ENCODE results near the gene RANBP10. TPM values are rescaled to one million over a fixed set of nuclear protein-coding genes. Genes with fewer than 3 reads are reported as not detected.

The RANBP10 gene
- total RNA-seq, 1 donor from 2014 or later, result 4.7 TPM

DNA sequence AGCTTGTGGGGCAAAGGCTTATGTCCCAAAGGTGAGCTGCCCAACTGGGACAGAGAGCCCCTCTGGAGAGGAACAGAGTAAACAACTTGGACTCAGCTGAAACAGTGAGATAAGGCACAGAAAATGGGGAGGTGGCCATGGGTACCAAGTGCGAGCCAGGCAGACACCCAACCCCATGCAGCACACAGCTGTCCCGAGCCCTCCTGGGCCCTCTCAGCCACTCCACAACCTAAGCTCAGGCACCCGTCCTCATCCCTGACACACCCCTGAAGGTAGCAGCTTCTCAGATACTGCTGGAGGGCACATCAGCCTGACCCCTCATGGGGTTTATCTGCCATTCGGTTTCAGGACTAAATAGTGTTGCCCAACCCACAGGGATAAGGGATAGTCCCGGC lies 82.5 kb downstream of the RANBP10 start:
- Histone ChIP-seq H3K27me3 (ENCODE audit: control insufficient read depth in 3 of 3, insufficient read depth in 3 of 3, low read length in 3 of 3) (no peaks in the 10 kb centered on the region), H3K9me3 (ENCODE audit: control insufficient read depth in 3 of 3, low read length in 3 of 3) (no peaks in the 10 kb centered on the region), H3K4me1 (ENCODE audit: control insufficient read depth in 3 of 3, insufficient read depth in 3 of 3, low read length in 3 of 3) (peaks cover 9 to 21% (median 9%) of the 10 kb centered on the region in 3 donors), H3K36me3 (ENCODE audit: control insufficient read depth in 3 of 3, insufficient read depth in 3 of 3, low read length in 3 of 3) (peaks cover 47 to 53% (median 49%) of the 10 kb centered on the region in 3 donors), H3K4me3 (ENCODE audit: low read length in 3 of 3) (no peak overlapping the region), H3K9ac (ENCODE audit: low read depth in 1 of 3, low read length in 3 of 3) (no peak overlapping the region), H3K27ac (ENCODE audit: low read depth, low read length) (no peak overlapping the region)

DNA sequence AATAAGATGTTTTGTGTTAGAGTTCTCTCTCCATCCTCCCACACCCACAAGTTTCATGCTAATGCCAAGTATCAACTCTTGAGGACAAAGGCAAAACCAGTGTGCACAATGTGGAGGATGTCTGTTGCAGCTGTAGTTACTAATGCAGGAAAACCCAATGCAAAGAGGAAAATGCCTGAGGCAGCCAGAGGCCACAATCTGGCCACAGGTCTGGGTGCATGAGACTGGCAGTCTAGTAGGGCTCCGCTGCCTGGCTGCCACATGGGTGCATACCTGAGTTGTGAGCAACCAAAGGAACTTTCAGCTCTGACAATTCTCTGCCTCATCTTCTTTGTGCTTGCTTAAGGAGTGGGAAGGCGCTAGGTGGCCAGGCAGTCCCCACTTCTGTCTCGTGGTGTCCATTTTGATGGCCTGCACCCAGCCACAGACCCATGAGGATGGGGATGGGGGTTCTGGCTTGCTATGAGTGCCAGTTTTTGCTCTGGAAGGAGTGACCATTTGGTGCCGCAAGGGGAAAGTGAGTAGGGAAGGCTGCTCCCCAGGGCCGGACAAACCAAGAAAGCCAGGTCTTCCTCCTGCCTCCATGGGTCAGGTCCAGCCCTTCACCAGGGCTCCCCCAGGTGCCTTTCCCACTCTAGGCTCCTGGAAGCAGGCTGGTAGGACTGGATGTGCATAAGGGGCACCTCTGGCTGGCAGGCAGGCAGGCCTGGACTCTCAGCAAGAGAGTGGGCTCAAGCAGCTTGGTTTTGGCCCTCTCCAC lies 83.0 kb downstream of the RANBP10 start:
- H3K36me3 ChIP-seq (ENCODE audit: control insufficient read depth in 3 of 3, insufficient read depth in 3 of 3, low read length in 3 of 3), result peaks cover 41 to 47% (median 43%) of the 10 kb centered on the region in 3 donors
- H3K4me3 ChIP-seq (ENCODE audit: low read length in 3 of 3), result no peak overlapping the region

DNA sequence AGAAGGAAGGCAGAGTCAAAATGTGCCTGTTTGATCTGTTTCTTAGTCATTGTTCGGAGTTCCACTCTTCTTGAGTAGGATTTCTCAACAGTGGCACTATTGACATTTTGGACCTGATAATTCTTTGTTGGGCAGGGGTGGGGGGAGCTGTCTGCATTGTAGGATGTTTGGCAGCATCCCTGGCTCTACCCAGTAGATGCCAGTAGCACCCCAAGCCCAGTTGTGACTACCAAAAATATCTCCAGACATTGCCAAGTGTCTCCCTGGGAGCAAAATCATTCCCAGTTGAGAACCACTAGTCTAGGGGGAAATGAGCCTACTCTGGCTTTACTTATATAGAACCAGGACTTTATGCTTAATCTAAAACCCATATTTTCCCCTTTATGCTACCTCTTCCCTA lies 86.1 kb downstream of the RANBP10 start:
- Histone ChIP-seq H3K9me3 (ENCODE audit: control insufficient read depth in 3 of 3, low read length in 3 of 3) (no peaks in the 10 kb centered on the region), H3K4me1 (ENCODE audit: control insufficient read depth in 3 of 3, insufficient read depth in 3 of 3, low read length in 3 of 3) (peaks cover 16 to 31% (median 19%) of the 10 kb centered on the region in 3 donors), H3K27me3 (ENCODE audit: control insufficient read depth in 3 of 3, insufficient read depth in 3 of 3, low read length in 3 of 3) (no peaks in the 10 kb centered on the region), H3K9ac (ENCODE audit: low read depth in 1 of 3, low read length in 3 of 3) (peak overlapping the region in 2 of 3 donors; percentile 82 to 95), H3K27ac (ENCODE audit: low read depth, low read length) (peak overlapping the region; percentile 88), H3K4me3 (ENCODE audit: low read length in 3 of 3) (peak overlapping the region; percentile 84 to 96 (median 91)), H3K36me3 (ENCODE audit: control insufficient read depth in 3 of 3, insufficient read depth in 3 of 3, low read length in 3 of 3) (peaks cover 16 to 19% (median 17%) of the 10 kb centered on the region in 3 donors)

More for the DNA sequence above, 83.0 kb downstream of the RANBP10 start:
- no peaks in the 10 kb centered on the region for H3K27me3 ChIP-seq (ENCODE audit: control insufficient read depth in 3 of 3, insufficient read depth in 3 of 3, low read length in 3 of 3)
- no peak overlapping the region for H3K9ac ChIP-seq (ENCODE audit: low read depth in 1 of 3, low read length in 3 of 3)
- H3K27ac ChIP-seq (ENCODE audit: low read depth, low read length), result no peak overlapping the region
- peaks cover 12 to 27% (median 14%) of the 10 kb centered on the region in 3 donors for H3K4me1 ChIP-seq (ENCODE audit: control insufficient read depth in 3 of 3, insufficient read depth in 3 of 3, low read length in 3 of 3)
- H3K9me3 ChIP-seq (ENCODE audit: control insufficient read depth in 3 of 3, low read length in 3 of 3), result no peaks in the 10 kb centered on the region

DNA sequence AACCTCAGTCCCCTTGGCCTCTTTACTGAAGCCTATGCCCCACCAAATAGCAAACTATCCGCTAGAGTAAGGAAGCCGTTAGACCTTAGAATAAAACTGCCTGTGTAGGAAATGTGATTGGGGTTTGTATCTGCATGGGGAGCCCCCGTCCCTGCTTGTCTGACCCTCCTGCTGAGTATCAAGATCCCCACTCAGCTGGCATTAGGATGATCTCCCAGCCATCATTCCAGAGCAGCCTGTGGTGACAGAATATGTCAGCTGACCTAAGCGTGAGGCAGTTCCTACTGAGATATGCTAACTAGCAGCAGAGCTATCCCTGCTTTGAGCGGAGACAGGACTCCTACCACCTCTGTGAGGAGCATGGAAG lies 86.6 kb downstream of the RANBP10 start:
- H3K4me1 ChIP-seq (ENCODE audit: control insufficient read depth in 3 of 3, insufficient read depth in 3 of 3, low read length in 3 of 3), result peaks cover 16 to 31% (median 19%) of the 10 kb centered on the region in 3 donors
- no peaks in the 10 kb centered on the region for H3K27me3 ChIP-seq (ENCODE audit: control insufficient read depth in 3 of 3, insufficient read depth in 3 of 3, low read length in 3 of 3)
- no peaks in the 10 kb centered on the region for H3K9me3 ChIP-seq (ENCODE audit: control insufficient read depth in 3 of 3, low read length in 3 of 3)
- peak overlapping the region; percentile 76 to 95 (median 82) for H3K9ac ChIP-seq (ENCODE audit: low read depth in 1 of 3, low read length in 3 of 3)
- H3K36me3 ChIP-seq (ENCODE audit: control insufficient read depth in 3 of 3, insufficient read depth in 3 of 3, low read length in 3 of 3), result peaks cover 11 to 14% (median 13%) of the 10 kb centered on the region in 3 donors
- peak overlapping the region; percentile 88 for H3K27ac ChIP-seq (ENCODE audit: low read depth, low read length)
- H3K4me3 ChIP-seq (ENCODE audit: low read length in 3 of 3), result peak overlapping the region; percentile 84 to 96 (median 91)

DNA sequence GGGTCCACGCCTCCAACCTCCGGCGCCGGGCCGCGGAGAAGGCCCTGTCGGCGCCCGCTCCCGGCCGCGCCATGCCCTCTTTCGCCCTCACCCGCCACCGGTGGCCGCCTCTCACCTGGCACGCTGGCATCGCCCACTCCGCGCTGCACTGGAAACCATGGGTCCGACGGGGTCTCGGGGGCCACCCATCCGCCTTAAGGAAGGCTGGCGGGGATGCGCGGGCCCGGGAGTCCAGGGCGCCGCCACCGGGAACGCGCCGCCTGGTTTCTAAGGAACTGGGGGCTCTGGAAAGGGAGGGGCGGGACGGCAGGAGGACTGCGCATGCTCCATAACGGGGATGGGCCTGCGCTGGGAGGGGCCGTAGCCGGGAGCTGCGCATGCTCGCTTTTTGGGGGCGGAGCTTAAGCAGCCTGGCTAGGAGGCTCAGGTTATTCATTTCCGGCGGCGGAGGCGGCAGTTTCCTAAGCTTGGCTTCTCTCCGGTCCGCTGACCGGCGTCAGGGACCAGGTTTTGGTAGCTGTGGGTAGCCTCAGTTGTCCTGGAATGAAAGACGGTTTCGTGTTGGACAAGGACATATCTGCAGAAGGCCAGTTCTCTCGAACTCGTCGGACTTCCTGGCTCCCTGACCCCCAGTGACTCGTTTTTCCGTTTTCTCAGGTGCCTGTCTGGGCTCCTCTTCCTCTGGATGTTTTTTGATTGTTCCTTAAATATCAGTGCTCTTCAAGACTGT lies 87.1 kb downstream of the RANBP10 start, which contains the start of gene GFOD2:
Gene GFOD2, minus strand, starts transcription at position 269 of the 730 bp plus-strand sequence. CDS start 33,601 bp downstream, outside the sequence.
- Histone ChIP-seq H3K36me3 (ENCODE audit: control insufficient read depth in 3 of 3, insufficient read depth in 3 of 3, low read length in 3 of 3) (peaks cover 8 to 9% (median 8%) of the 10 kb centered on the region in 3 donors), H3K4me1 (ENCODE audit: control insufficient read depth in 3 of 3, insufficient read depth in 3 of 3, low read length in 3 of 3) (peaks cover 16 to 31% (median 19%) of the 10 kb centered on the region in 3 donors), H3K4me3 (ENCODE audit: low read length in 3 of 3) (peak within 1 kb of the TSS; percentile 84 to 96 (median 91)), H3K27me3 (ENCODE audit: control insufficient read depth in 3 of 3, insufficient read depth in 3 of 3, low read length in 3 of 3) (no peaks in the 10 kb centered on the region), H3K9ac (ENCODE audit: low read depth in 1 of 3, low read length in 3 of 3) (peak within 1 kb of the TSS; percentile 82 to 95 (median 82)), H3K27ac (ENCODE audit: low read depth, low read length) (peak within 1 kb of the TSS; percentile 88), H3K9me3 (ENCODE audit: control insufficient read depth in 3 of 3, low read length in 3 of 3) (no peaks in the 10 kb centered on the region)

DNA sequence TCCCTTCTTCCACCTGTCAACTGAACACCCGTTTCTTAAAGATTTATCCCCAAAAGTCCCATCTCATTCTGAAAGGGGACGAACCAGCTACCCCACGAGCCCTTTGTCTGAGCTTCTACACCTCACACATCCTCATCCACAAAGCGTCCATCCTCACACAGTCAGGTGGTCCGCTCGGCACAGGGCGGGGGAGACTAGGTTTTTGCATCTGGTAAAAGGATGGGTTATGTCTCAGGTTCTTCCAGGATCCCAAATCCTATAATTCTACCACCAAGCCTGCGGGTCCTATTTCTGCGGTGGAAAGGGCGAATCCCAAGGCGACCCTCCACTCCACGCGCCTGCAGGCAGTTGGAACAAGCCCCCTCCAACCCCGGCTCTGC lies 87.7 kb downstream of the RANBP10 start:
- Histone ChIP-seq H3K9me3 (ENCODE audit: control insufficient read depth in 3 of 3, low read length in 3 of 3) (no peaks in the 10 kb centered on the region), H3K36me3 (ENCODE audit: control insufficient read depth in 3 of 3, insufficient read depth in 3 of 3, low read length in 3 of 3) (peaks cover 2 to 6% (median 4%) of the 10 kb centered on the region in 3 donors), H3K27ac (ENCODE audit: low read depth, low read length) (peak overlapping the region; percentile 88), H3K4me1 (ENCODE audit: control insufficient read depth in 3 of 3, insufficient read depth in 3 of 3, low read length in 3 of 3) (peaks cover 16 to 31% (median 19%) of the 10 kb centered on the region in 3 donors), H3K27me3 (ENCODE audit: control insufficient read depth in 3 of 3, insufficient read depth in 3 of 3, low read length in 3 of 3) (no peaks in the 10 kb centered on the region), H3K9ac (ENCODE audit: low read depth in 1 of 3, low read length in 3 of 3) (peak overlapping the region; percentile 82 to 95 (median 82)), H3K4me3 (ENCODE audit: low read length in 3 of 3) (peak overlapping the region; percentile 84 to 96 (median 91))

DNA sequence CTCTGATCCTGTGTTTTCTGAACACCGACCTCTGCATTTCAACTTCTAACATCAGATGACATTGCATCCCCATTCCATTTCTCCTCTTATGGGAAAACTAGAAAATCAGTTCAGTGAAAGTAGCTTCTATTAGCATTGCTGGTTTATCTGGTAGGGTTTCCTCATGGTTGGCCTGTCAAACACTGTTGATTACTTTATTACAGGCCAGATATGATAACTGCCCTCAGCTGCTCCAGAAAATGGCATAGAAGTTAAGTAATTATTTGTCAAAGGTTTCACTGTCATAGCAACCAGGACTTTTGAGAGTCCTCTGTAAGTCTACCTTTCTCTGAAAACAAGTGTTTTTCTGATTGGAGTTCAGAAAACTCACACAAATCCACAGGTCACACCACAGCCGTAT lies 90.3 kb downstream of the RANBP10 start:
- no peaks in the 10 kb centered on the region for H3K36me3 ChIP-seq (ENCODE audit: control insufficient read depth in 3 of 3, insufficient read depth in 3 of 3, low read length in 3 of 3)
- H3K27ac ChIP-seq (ENCODE audit: low read depth, low read length), result no peak overlapping the region
- no peak overlapping the region for H3K4me3 ChIP-seq (ENCODE audit: low read length in 3 of 3)
- no peaks in the 10 kb centered on the region for H3K9me3 ChIP-seq (ENCODE audit: control insufficient read depth in 3 of 3, low read length in 3 of 3)
- no peaks in the 10 kb centered on the region for H3K27me3 ChIP-seq (ENCODE audit: control insufficient read depth in 3 of 3, insufficient read depth in 3 of 3, low read length in 3 of 3)
- H3K4me1 ChIP-seq (ENCODE audit: control insufficient read depth in 3 of 3, insufficient read depth in 3 of 3, low read length in 3 of 3), result peaks cover 16 to 29% (median 19%) of the 10 kb centered on the region in 3 donors
- H3K9ac ChIP-seq (ENCODE audit: low read depth in 1 of 3, low read length in 3 of 3), result no peak overlapping the region

DNA sequence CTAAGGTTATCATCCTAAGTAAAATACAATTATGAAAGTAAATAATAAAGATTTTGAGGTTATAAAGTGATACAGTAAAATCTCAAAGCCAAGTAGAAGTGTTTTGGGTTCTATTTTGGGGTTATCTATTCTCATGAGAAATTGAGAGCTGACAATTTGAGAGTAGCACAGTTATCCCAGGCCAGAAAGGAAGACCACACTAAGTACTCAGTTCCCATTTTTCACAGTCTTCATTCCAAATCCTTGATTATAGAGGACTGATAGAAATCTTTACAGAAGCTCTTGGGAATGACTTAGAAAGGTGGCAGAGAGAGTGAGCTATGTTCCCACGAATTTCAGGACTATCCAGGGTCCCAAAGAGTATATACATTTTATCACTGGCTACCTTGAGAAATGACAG lies 91.8 kb downstream of the RANBP10 start:
- no peaks in the 10 kb centered on the region for H3K36me3 ChIP-seq (ENCODE audit: control insufficient read depth in 3 of 3, insufficient read depth in 3 of 3, low read length in 3 of 3)
- no peak overlapping the region for H3K27ac ChIP-seq (ENCODE audit: low read depth, low read length)
- H3K9me3 ChIP-seq (ENCODE audit: control insufficient read depth in 3 of 3, low read length in 3 of 3), result no peaks in the 10 kb centered on the region
- H3K9ac ChIP-seq (ENCODE audit: low read depth in 1 of 3, low read length in 3 of 3), result no peak overlapping the region
- no peak overlapping the region for H3K4me3 ChIP-seq (ENCODE audit: low read length in 3 of 3)
- H3K27me3 ChIP-seq (ENCODE audit: control insufficient read depth in 3 of 3, insufficient read depth in 3 of 3, low read length in 3 of 3), result no peaks in the 10 kb centered on the region
- peaks cover 7 to 14% (median 10%) of the 10 kb centered on the region in 3 donors for H3K4me1 ChIP-seq (ENCODE audit: control insufficient read depth in 3 of 3, insufficient read depth in 3 of 3, low read length in 3 of 3)

DNA sequence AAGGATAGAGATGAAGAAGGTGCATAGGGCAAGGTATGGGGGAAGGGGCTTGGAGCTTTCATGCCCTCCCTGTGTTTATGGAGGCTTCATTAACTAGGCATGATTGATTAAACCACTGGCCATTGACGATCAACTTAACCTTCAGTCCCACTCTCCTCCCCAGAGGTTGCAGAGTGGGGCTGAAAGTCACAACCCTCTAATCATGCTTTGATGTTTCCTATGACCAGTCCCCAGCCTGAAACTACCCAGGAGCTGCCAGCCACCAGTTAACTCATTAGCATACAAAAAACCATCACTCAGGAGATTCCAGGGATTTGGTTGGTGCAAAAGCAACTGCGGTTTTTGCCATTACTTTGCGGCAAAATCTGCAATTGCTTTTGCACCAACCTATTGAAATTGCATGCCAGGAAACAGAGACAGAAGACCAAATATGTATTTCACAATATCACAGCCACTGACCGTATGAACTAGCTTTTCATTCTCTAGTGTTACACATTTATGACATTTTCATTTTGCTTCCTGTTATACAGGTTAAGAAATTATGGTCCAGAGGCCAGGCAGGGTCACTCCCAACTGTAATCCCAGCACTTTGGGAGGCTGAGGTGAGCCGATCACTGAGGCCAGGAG lies 92.6 kb downstream of the RANBP10 start:
- Histone ChIP-seq H3K27ac (ENCODE audit: low read depth, low read length) (no peak overlapping the region), H3K4me3 (ENCODE audit: low read length in 3 of 3) (no peak overlapping the region), H3K9ac (ENCODE audit: low read depth in 1 of 3, low read length in 3 of 3) (no peak overlapping the region), H3K36me3 (ENCODE audit: control insufficient read depth in 3 of 3, insufficient read depth in 3 of 3, low read length in 3 of 3) (no peaks in the 10 kb centered on the region), H3K4me1 (ENCODE audit: control insufficient read depth in 3 of 3, insufficient read depth in 3 of 3, low read length in 3 of 3) (peaks cover 7 to 10% (median 9%) of the 10 kb centered on the region in 3 donors), H3K9me3 (ENCODE audit: control insufficient read depth in 3 of 3, low read length in 3 of 3) (no peaks in the 10 kb centered on the region), H3K27me3 (ENCODE audit: control insufficient read depth in 3 of 3, insufficient read depth in 3 of 3, low read length in 3 of 3) (no peaks in the 10 kb centered on the region)

Measured in skeletal muscle tissue (tissue), 4 donors.